ENCODE measurements around the gene TRPV4.
"Not testable (repeated sequence)": the region's sequence is repeated elsewhere in the genome, so short reads cannot be mapped to it uniquely, and the experiment has no call there.

Gene TRPV4

GRCh38 chr12:109858764-109859163 lies 25.6 kb upstream of the TRPV4 start:
- DNase-seq, result no peak

GRCh38 chr12:109857715-109858114 lies 24.5 kb upstream of the TRPV4 start:
- no peak for DNase-seq

GRCh38 chr12:109855377-109855776 lies 22.2 kb upstream of the TRPV4 start:
- no peak for DNase-seq

GRCh38 chr12:109850518-109850917 lies 17.3 kb upstream of the TRPV4 start:
- not testable (repeated sequence) for DNase-seq

DNA sequence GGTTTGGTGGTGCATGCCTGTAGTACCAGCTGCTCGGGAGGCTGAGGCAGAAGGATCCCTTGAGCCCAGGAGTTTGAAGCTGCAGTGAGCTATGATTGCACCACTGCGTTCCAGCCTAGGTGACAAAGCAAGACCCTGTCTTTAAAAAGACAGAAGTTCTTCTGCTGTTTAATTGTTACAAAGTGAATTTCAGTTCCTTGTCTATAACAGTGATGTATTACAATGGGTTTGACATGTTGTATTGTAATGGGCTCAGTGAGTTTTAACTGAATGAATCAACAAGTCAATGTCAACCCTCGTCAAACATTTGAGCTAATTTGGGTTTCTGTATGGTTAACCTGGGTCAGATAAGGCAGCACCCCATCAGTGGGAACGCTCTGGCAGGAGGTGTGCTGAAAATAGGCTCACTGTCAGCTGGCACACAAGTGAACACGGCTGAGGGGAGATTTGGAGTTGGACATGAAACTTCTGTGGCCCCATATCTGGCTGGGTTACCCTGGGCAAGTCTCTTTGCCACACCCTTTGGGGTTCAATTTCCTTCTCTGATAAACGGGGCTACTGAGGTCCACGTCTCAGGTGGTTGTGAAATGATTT lies 14.0 kb upstream of the TRPV4 start:
- no peak for DNase-seq

DNA sequence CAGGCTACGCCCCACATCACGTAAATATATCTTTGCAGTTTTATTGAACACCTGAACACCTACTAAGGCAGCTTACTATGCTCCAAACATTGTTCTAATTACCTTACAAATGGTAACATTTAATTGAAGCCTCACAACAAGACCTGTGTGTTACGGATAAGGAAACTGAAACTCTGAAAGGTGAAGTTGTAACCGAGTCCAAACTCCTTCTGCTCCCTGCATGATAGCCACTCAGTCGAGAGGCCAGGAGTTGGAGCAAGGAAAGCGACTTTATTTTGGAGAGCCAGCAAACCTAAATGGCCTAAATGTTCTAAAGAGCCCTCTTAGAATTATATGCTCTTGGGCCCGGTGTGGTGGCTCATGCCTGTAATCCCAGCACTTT lies 12.6 kb upstream of the TRPV4 start:
- DNase-seq, result no peak

DNA sequence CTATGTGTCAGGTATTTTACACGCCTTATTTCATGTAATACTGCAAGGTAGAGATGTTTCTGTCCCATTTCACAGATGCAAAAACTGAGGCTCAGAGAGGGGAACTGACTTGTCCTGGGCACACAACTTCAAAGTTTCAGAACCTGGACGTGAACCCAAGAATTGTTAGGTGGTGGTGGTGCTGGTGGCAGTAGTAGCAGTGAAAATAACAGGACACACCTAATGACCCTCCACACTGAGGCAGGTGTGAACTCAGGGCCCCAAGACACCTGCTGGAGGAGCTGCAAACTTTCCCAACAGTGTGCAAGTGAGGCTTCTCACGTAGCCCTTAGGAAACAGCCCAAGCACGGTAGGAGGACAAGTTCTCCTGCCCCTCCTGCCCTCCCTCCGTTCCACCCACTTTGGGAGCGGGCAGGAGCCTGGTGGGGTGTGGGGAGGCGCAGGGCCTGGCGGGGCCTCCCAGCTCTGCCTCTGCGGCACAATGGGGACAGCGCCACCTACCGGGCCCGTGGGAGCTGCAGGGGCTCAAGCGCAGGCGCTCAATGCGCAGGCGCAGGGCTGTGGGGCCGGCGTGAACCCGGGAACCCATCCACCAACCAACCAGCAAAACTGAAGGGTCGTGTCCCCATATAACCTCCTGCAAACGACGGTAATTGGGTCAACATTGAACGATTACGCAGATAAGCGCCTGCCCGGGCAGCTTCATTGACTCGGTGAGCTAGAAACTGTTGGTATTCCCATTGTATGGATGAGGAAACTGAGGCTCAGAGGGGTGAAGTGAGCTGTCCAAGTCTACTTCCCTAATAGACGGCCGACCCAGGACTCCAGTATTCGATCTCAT lies 12.0 kb upstream of the TRPV4 start:
- DNase-seq, result peak; percentile 63

- DNase-seq, result no peak
These were observed 10.9 kb upstream of the TRPV4 start for GRCh38 chr12:109844091-109844490.

DNA sequence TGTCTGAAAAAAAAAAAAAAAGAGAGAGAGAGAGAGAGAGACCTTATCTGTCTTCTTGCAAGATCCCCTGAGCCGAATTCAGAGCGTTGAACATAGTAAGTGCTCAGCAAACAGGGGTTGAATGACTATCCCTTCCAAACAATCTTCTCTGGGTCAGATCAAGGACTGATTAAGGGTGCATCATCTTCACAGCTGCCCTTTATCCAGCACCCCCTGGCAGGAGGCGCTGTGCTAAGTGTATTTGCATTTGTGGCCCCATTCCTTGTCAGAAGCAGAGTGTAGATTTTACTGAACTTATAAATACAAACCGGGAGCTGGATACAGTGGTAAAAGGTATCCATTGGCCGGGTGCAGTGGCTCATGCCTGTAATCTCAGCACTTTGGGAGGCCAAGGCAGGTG lies 8.8 kb upstream of the TRPV4 start:
- DNase-seq, result no peak

DNA sequence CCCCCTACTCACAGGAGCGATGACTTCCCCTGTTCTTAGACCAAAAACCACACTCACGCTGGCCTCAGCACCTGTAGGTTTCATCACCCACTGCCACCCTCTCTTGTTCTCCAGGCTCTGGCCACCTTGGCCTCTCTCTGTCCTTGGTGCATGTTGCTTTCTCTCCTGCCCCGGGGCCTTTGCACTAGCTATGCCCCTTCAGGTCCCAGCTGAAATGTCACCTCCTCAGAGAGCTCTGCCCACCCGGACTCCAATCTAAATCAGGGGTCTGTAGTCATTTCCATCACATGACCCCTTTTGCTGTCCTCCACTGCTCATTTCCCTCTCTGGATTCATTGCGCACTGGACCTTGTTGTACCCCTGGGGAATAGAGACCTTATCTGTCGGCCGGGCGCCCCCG lies 8.2 kb upstream of the TRPV4 start:
- no peak for DNase-seq

- DNase-seq, result peak; percentile 84
These were observed 7.3 kb upstream of the TRPV4 start for GRCh38 chr12:109840305-109841074.

DNA sequence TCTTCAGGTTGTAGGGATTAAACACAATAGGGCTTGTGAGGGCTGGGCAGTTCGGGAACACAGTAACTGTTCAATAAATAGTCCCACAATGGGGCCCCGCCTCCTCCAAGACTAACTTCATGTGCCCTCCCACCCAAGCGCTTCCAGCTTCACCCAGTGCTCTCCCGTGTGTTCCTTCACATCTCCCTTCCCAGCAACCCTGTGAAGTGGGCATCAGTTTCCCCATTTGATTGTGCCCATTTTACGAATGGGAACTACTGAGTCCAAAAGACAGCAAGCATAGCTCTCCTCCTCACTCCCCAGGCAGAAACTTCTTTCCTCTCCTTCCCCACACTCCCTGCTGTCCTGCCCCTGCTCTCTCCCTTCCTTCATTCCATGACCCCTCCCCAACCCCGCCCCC lies 6.2 kb upstream of the TRPV4 start:
- no peak for DNase-seq

GRCh38 chr12:109836916-109837315 lies 3.7 kb upstream of the TRPV4 start:
- no peak for DNase-seq

DNA sequence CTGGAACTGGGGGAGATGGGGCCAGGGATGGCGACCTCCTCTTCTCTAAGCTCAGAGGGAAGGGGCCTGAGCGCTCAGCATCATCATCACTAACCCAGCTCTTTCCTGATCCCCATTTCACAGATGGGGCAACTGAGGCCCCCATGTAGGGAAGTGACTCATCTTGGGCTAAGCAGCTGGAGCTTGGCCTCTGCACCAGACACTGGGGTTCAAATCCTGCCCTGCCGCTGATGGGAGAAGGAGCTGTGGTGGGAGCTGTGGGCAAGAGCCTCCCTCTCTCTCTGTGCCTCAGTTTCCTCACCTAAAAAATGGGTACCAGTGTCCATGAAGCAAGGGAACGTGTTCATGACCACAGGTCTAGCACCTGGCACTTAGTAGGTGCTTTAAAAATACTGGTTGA lies 2.6 kb upstream of the TRPV4 start:
- DNase-seq, result no peak

DNA sequence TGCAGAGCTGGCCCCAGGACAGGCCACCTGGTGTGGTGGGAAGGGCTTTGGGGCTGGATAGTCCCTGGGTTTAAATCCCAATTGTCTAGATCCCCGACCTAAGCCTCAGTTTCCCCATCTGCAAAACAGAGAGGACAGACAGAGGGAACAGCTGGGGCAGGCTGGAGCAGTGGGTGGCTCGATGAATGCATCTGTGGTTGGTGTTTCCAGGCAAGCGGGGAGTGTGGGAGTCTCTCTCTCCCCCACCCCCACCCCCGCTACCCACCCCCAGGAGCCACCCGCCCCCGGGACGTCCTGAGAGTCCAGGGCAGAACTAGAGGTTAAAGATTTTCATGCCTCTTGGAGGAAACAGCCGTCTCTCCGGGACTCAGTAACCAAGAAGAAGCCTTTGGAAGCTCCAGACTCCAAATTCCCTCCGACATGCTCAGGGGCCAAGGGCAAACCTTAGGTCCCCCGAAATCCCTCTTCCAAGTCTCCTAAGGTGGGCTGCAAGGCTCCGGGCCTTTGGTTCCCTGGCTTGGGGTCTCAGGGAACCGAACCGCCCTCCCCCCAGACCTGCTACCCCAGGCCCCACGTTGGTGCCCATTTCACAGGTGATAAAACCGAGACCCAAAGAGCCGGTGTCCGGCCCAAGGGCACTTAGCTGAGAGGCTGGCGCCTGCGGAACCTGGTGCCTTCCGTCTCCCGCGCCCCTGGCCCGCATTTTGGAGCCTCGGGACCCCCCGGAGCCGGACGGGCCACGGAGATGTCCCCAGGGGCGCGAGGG lies 474 bp downstream of the TRPV4 start:
- DNase-seq, result no peak

DNA sequence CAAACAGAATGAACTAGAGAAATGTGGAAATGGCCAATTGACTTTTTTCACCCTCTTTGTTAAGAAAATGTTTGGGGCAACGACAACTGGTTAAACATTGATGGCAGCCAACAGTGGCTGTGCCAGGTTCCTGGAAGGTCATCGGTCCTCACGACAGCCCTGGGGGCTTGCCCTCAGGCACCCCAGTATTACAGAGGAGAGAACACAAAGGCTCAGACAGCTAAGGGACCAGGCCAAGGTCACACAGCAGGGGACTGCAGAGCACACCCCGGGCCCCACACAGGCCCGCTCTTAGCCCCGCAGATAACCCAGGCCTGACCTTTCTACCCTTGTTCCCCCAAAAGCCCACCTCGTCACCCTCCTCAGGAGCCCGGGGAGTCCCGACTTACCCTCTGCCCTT lies 1.3 kb downstream of the TRPV4 start:
- no peak for DNase-seq

DNA sequence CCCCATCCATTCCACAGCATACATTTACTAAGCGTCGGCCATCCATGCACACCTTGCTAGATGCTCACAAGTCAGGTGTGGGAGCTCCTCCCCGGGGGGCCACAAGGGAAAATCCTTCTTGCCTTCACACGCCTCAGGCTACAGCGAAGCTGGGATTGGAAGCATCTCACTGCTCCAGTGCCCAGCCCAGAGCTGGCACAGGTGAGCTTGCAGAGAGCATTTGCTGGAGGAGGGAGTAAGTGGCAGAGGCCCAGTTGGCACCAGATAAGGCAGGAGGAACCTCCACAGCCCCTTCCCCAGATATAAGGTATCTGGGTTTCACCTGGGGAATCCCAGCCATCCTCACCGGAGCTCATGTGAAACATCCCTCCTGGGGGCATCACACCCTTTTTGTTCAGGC lies 1.8 kb downstream of the TRPV4 start:
- no peak for DNase-seq

GRCh38 chr12:109830718-109831117 lies 2.5 kb downstream of the TRPV4 start:
- DNase-seq, result no peak

DNA sequence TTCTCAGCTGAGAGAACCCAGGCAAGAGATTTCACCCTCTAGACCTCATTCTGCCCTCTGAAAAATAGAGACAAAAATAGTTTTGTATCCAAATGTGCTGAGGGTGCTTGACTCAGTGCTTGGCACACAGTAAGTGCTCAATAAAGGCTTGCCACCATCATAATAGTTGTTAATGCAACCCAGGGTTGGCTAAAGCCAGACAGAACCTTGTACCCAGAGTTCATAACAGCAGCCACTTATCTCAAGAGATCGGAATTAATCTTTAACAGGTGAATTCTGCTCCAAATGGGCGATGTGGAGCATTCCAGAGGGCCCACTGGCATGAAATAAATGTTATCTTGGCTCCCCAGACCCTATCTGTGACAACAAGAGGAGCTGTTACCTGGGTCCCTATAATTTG lies 2.9 kb downstream of the TRPV4 start:
- no peak for DNase-seq

- DNase-seq, result no peak
These were observed 3.5 kb downstream of the TRPV4 start for GRCh38 chr12:109829667-109830066.

DNA sequence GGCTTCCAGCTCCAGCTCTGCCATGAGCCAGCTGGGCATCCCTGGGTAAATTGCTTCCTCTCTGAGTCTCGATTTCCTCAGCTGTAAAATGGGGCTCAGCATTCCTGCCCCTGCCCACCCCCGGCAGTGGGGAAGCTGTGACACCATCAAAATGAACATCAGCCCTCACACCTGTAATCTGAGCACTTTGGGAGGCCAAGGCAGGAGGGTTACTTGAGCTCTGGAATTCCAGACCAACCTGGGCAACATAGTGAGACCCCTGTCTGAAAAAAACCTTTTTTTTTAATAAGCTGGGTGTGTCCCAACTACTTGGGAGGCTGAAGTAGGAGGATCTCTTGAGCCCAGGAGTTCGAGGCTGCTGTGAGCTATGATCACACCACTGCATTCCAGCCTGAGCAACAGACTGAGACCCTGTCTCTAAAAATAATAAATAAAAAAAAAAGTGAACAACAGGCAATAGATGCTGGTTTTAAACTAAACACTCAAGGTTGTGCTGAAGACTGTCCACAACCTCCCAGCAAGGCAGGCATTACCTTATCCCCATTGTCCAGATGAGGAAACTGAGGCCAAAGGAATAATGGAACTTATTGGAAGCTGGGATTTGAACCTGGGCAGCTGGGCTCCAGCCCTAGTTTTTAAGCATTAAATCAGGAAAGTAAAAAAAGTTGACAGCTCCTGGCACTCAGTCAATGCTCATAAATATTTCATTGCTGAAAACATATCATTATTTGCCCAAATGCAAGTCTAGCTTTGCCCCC lies 4.3 kb downstream of the TRPV4 start:
- no peak for DNase-seq

All from NCI-H2029 (cell line).